ENCODE measurements around the gene ZNF768.

ZNF768 gene

GRCh38 chr16:30521476-30521872 is 4.9 kb downstream of the ZNF768 start:
- no peak overlapping the region for H3K4me3 ChIP-seq (ENCODE audit: low read length)
- TF ChIP-seq ZNF274 (IDR thresholded peaks at IDR 0.05; ENCODE audit: low read depth, low read length): no peak

DNA sequence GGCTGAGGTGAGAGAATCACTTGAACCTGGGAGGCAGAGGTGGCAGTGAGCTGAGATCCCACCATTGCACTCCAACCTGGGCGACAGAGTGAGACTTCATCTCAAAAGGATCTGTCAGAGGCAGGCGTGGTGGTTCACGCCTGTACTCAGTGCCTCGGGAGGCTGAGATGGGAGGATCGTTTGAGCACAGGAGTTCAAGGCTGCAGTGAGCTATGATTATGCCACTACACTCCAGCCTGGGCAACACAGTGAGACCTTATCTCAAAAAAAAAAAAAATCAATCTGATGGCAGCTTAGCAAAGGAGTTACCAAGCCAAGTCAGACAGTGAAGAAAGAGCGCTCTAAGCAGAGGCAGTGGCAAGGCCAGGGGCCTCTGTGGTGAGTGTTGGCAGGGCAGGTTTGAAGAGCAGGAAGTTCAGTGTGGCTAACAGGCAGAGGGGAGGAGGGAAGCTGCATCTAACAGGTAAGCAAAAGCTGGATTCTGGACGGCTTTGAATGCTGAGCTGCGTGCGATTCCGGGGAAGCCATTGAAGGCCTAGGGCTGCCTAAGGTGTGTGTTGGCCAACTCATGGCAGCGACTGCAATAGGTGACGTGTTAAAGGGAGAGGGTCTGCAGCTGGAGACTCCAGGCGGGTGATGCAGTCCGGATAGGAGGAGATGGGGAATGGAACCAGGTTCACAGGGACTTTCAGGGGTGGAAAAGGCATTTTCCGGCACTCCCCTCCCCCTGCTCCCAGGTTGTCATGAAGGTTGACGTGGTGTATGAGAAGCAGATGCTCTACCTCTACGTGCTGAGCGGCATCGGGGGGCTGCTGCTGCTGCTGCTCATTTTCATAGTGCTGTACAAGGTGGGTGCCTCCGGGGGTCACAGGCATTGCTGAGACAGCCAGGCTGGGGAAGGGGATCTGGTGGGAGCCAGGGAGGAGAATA is 7.0 kb downstream of the ZNF768 start:
- TF ChIP-seq ZNF274 (IDR thresholded peaks at IDR 0.05; ENCODE audit: low read depth, low read length): no peak
- H3K4me3 ChIP-seq (ENCODE audit: low read length): no peak overlapping the region

DNA sequence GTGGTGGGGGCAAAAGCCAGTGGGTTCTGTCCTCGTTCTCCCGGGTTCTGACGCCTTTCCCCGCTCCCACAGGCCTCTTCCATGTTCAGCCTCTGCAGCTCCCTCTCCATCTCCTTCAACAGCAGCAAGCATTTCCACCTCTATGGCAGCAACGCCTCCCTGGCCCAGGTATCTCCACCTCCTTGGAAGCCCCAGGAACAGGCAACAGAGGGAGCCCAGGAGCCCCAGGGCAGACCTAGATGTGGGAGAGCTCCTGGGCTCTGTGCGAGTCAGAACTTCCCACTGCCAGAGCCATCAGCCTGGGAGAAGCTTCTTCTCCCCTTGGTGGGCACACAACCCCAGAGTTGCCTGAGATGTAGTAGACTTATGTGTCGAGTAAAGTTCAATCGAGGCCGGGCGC is 7.8 kb downstream of the ZNF768 start:
- H3K4me3 ChIP-seq (ENCODE audit: low read length): no peak overlapping the region
- no peak for TF ChIP-seq ZNF274 (IDR thresholded peaks at IDR 0.05; ENCODE audit: low read depth, low read length)

DNA sequence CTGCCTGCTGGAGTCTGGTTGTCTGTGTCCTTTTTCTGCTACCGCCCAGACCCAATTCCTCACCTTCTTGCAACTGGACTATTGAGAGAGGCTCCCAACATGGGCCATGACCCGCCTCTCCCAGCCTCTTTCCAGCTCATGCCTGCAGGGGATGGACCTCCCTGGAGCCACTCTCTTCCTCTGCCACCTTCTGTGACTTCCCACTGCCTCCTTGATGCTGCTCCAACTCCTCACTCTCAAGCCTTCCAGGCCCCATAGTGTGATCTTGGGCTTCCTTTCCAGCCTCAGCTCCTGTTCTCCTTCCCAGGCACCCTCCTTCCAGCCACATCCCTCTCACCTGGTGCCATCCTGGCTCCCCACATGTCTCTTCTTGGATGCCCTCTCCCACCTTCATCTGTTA is 11.1 kb downstream of the ZNF768 start:
- no peak for TF ChIP-seq ZNF274 (IDR thresholded peaks at IDR 0.05; ENCODE audit: low read depth, low read length)
- no peak overlapping the region for H3K4me3 ChIP-seq (ENCODE audit: low read length)

DNA sequence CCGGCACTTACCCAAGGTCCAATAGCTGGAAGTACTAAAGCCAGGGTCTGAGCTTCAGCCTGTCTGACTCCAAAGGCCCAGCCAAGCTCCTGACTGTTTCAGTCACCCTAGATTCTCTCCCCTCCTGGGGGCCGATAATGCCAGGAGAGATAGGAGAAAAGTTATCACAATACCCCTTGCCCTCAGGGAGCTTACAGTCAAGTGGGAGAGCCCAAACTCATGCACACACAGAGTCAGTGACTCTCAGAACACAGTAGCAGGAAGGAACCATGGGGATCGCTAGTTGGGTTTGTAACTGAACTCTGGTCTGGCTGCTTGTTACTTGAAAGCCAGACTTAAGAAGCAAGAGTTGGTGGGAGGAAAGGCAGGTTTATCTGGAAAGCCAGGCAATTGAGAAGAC is 14.9 kb downstream of the ZNF768 start:
- H3K4me3 ChIP-seq (ENCODE audit: low read length): no peak overlapping the region
- TF ChIP-seq ZNF274 (IDR thresholded peaks at IDR 0.05; ENCODE audit: low read depth, low read length): no peak

DNA sequence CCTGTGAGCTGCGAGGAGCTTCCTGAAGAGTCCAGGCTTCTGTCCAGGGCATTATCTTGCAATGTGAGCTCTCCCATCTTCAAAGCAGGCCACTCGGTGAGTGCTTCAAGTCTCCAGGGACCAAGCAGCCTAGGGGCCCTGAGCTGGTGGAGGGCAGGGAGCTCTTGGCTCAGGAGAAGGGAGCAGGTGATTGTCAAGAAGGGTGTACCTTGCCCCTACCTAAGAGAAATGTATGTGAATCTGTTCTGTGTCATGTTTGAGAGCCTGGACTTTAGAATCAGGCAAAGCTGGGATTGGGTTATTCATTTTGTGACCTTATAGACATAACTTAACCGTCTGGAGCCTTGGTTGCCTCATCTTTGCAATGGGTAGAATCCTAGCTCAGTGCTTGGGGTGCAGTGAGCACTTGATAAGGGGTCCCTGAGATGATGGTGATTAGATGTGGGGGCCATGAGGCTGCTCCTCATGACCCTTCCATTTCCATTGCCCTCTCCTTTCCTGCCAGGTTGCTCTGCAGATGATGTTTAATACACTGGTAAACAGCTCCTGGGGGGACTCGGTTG is 15.9 kb downstream of the ZNF768 start:
- no peak overlapping the region for H3K4me3 ChIP-seq (ENCODE audit: low read length)
- no peak for TF ChIP-seq ZNF274 (IDR thresholded peaks at IDR 0.05; ENCODE audit: low read depth, low read length)

- no peak overlapping the region for H3K4me3 ChIP-seq (ENCODE audit: low read length)
- no peak for TF ChIP-seq ZNF274 (IDR thresholded peaks at IDR 0.05; ENCODE audit: low read depth, low read length)
Measured at GRCh38 chr16:30509081-30509765, 17.1 kb downstream of the ZNF768 start.

GRCh38 chr16:30503403-30504296 is 22.7 kb downstream of the ZNF768 start:
- no peak for TF ChIP-seq ZNF274 (IDR thresholded peaks at IDR 0.05; ENCODE audit: low read depth, low read length)
- H3K4me3 ChIP-seq (ENCODE audit: low read length): no peak overlapping the region

- TF ChIP-seq ZNF274 (IDR thresholded peaks at IDR 0.05; ENCODE audit: low read depth, low read length): no peak
- H3K4me3 ChIP-seq (ENCODE audit: low read length): no peak overlapping the region
Measured at GRCh38 chr16:30499284-30499683, 27.1 kb downstream of the ZNF768 start.

GRCh38 chr16:30494709-30495108 is 31.7 kb downstream of the ZNF768 start:
- no peak for TF ChIP-seq ZNF274 (IDR thresholded peaks at IDR 0.05; ENCODE audit: low read depth, low read length)
- H3K4me3 ChIP-seq (ENCODE audit: low read length): no peak overlapping the region

DNA sequence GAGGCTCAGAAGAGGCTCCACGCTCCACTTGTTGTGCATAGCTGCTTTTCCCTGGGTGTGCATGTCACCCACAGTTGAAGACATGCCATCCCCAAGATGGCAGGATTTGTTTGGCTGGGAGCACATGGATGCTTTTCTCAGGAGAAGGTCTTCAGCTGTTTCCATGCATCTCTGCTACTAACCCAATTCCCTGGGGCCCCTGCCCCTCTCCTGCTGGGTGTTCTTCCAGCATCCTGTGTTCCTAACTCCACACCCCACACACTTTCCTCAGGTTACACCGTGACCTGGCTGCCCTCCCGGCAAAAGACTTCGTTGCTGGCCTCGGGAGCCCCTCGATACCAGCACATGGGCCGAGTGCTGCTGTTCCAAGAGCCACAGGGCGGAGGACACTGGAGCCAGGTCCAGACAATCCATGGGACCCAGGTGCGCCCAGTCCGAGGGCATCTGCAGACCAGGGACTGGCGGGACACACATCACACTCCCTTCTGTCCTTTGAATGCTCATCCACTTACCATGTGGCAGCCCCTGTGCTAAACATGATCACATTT is 32.4 kb downstream of the ZNF768 start:
- no peak overlapping the region for H3K4me3 ChIP-seq (ENCODE audit: low read length)
- no peak for TF ChIP-seq ZNF274 (IDR thresholded peaks at IDR 0.05; ENCODE audit: low read depth, low read length)

- no peak overlapping the region for H3K4me3 ChIP-seq (ENCODE audit: low read length)
- TF ChIP-seq ZNF274 (IDR thresholded peaks at IDR 0.05; ENCODE audit: low read depth, low read length): no peak
Measured at GRCh38 chr16:30491744-30492308, 34.5 kb downstream of the ZNF768 start.

DNA sequence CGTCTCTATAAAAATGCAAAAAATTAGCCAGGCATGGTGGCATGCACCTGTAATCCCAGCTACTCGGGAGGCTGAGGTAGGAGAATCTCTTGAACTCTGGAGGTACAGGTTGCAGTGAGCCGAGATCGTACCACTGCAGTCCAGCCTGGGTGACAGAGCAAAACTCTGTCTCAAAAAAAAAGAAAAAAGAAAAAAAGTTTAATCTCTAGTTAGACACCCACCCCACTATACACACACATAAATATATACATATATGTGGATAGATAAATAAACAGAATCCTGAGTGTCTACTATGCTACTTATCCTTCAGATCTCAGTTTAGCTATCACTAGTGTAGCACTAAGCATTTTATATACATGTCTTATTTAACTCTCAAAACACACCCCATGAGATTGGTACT is 35.1 kb downstream of the ZNF768 start:
- no peak overlapping the region for H3K4me3 ChIP-seq (ENCODE audit: low read length)
- TF ChIP-seq ZNF274 (IDR thresholded peaks at IDR 0.05; ENCODE audit: low read depth, low read length): no peak
